HEK293 (cell line): ENCODE data around the gene SLC35G2.

Source experiments
- ELK4 ChIP-seq: IDR thresholded peaks from 2 replicates; pipeline ENCODE4 v1.6.1; 2011; ENCODE audit warnings: mild to moderate bottlenecking, low read depth, low read length, borderline replicate concordance
- GLIS2 ChIP-seq: fragments of 450-650 bp; formaldehyde crosslinking; IDR thresholded peaks from 2 replicates; pipeline ENCODE4 v1.5.1; 2016; ENCODE audit warnings: missing biosample characterization, missing genetic modification characterization
- HIC1 ChIP-seq: fragments of 450-650 bp; formaldehyde crosslinking; IDR thresholded peaks from 2 replicates; pipeline ENCODE4 v1.5.1; 2016; ENCODE audit warnings: missing biosample characterization, missing genetic modification characterization
- KLF7 ChIP-seq: fragments of 450-650 bp; formaldehyde crosslinking; IDR thresholded peaks from 2 replicates; pipeline ENCODE4 v1.5.1; 2016; ENCODE audit warnings: missing biosample characterization, missing genetic modification characterization, borderline replicate concordance
- KLF8 ChIP-seq: fragments of 450-650 bp; formaldehyde crosslinking; IDR thresholded peaks from 2 replicates; pipeline ENCODE4 v1.5.1; 2016; ENCODE audit warnings: missing biosample characterization, missing genetic modification characterization
- MYNN ChIP-seq: fragments of 450-650 bp; formaldehyde crosslinking; IDR thresholded peaks from 2 replicates; pipeline ENCODE4 v1.5.1; 2016; ENCODE audit warnings: missing biosample characterization, missing genetic modification characterization, borderline replicate concordance
- PRDM10 ChIP-seq: fragments of 450-650 bp; formaldehyde crosslinking; IDR thresholded peaks from 2 replicates; pipeline ENCODE4 v1.5.1; 2016; ENCODE audit warnings: missing biosample characterization, missing genetic modification characterization
- PRDM6 ChIP-seq: fragments of 450-650 bp; formaldehyde crosslinking; IDR thresholded peaks from 2 replicates; pipeline ENCODE4 v1.5.1; 2017; ENCODE audit warnings: missing biosample characterization, missing genetic modification characterization
- SCRT2 ChIP-seq: fragments of 450-650 bp; formaldehyde crosslinking; IDR thresholded peaks from 2 replicates; pipeline ENCODE4 v1.5.1; 2016; ENCODE audit warnings: missing biosample characterization, missing genetic modification characterization
- SP3 ChIP-seq: fragments of 450-650 bp; formaldehyde crosslinking; IDR thresholded peaks from 2 replicates; pipeline ENCODE4 v1.5.1; 2016; ENCODE audit warnings: missing biosample characterization, missing genetic modification characterization
- SP7 ChIP-seq: fragments of 450-650 bp; formaldehyde crosslinking; IDR thresholded peaks from 2 replicates; pipeline ENCODE4 v1.5.1; 2016; ENCODE audit warnings: missing biosample characterization, missing genetic modification characterization
- TRIM28 ChIP-seq: IDR thresholded peaks from 2 replicates; pipeline ENCODE4 v1.6.1; 2011; ENCODE audit warnings: low read length, control low read depth, borderline replicate concordance
- YY1 ChIP-seq: fragments of 450-650 bp; formaldehyde crosslinking; IDR thresholded peaks from 2 replicates; pipeline ENCODE4 v1.5.1; 2018; ENCODE audit warnings: missing biosample characterization, missing genetic modification characterization
- YY2 ChIP-seq: fragments of 450-650 bp; formaldehyde crosslinking; IDR thresholded peaks from 2 replicates; pipeline ENCODE4 v1.5.1; 2016; ENCODE audit warnings: missing biosample characterization, missing genetic modification characterization
- ZBTB20 ChIP-seq: fragments of 450-650 bp; formaldehyde crosslinking; IDR thresholded peaks from 2 replicates; pipeline ENCODE4 v1.5.1; 2016; ENCODE audit warnings: missing biosample characterization, missing genetic modification characterization
- ZBTB26 ChIP-seq: fragments of 450-650 bp; formaldehyde crosslinking; optimal IDR thresholded peaks from 2 replicates; pipeline ENCODE3; 2016; ENCODE audit warnings: missing biosample characterization, mild to moderate bottlenecking, missing genetic modification characterization
- ZBTB48 ChIP-seq: fragments of 450-650 bp; formaldehyde crosslinking; IDR thresholded peaks from 2 replicates; pipeline ENCODE4 v1.5.1; 2016; ENCODE audit warnings: missing biosample characterization, missing genetic modification characterization
- ZNF223 ChIP-seq: fragments of 450-650 bp; formaldehyde crosslinking; IDR thresholded peaks from 2 replicates; pipeline ENCODE4 v1.5.1; 2016; ENCODE audit warnings: missing biosample characterization, missing genetic modification characterization
- ZNF571 ChIP-seq: fragments of 450-650 bp; formaldehyde crosslinking; IDR thresholded peaks from 2 replicates; pipeline ENCODE4 v1.5.0; 2017; ENCODE audit warnings: missing biosample characterization, missing genetic modification characterization
- ZNF600 ChIP-seq: fragments of 450-650 bp; formaldehyde crosslinking; IDR thresholded peaks from 2 replicates; pipeline ENCODE4 v1.5.1; 2016; ENCODE audit warnings: missing biosample characterization, missing genetic modification characterization
- ZNF621 ChIP-seq: fragments of 450-650 bp; formaldehyde crosslinking; IDR thresholded peaks from 2 replicates; pipeline ENCODE4 v1.5.1; 2017; ENCODE audit warnings: missing biosample characterization, missing genetic modification characterization
- ZNF629 ChIP-seq: fragments of 450-650 bp; formaldehyde crosslinking; IDR thresholded peaks from 2 replicates; pipeline ENCODE4 v1.5.1; 2017; ENCODE audit warnings: missing biosample characterization, missing genetic modification characterization
- ZNF692 ChIP-seq: fragments of 450-650 bp; formaldehyde crosslinking; IDR thresholded peaks from 2 replicates; pipeline ENCODE4 v1.5.1; 2016; ENCODE audit warnings: missing biosample characterization, missing genetic modification characterization
- ZNF777 ChIP-seq: fragments of 450-650 bp; formaldehyde crosslinking; IDR thresholded peaks from 2 replicates; pipeline ENCODE4 v1.5.1; 2017; ENCODE audit warnings: missing biosample characterization, missing genetic modification characterization, borderline replicate concordance
- ZSCAN5A ChIP-seq: fragments of 450-650 bp; formaldehyde crosslinking; IDR thresholded peaks from 2 replicates; pipeline ENCODE4 v1.5.1; 2016; ENCODE audit warnings: missing biosample characterization, missing genetic modification characterization
- ZXDB ChIP-seq: fragments of 450-650 bp; formaldehyde crosslinking; IDR thresholded peaks from 2 replicates; pipeline ENCODE4 v1.5.1; 2016; ENCODE audit warnings: missing biosample characterization, missing genetic modification characterization

SLC35G2 gene

GRCh38 chr3:136861890-136862616 lies 43.1 kb downstream of the SLC35G2 start, which contains the start of gene NCK1 (continued):
- TF ChIP-seq PRDM10: no peak
- no peak for TF ChIP-seq PRDM6
- peak; percentile 96 for TF ChIP-seq ZBTB26 (tag by site-specific recombination)
- peak; percentile 8; the same call in 1 of the 2 replicates for TF ChIP-seq KLF8 (tag by site-specific recombination)
- peak; percentile 43; the same call in 1 of the 2 replicates for TF ChIP-seq ZBTB20
- peak; percentile 74; the same call in 1 of the 2 replicates for TF ChIP-seq ZNF777 (tag by site-specific recombination)
- TF ChIP-seq ZNF223 (tag by site-specific recombination): no peak
- no peak for TF ChIP-seq ELK4
- TF ChIP-seq ZNF692 (tag by site-specific recombination): peak; percentile 67; the same call in 1 of the 2 replicates
- TF ChIP-seq ZNF571 (tag by site-specific recombination): no peak
- peak; percentile 42; the same call in 1 of the 2 replicates for TF ChIP-seq TRIM28
- TF ChIP-seq SP3 (tag by site-specific recombination): peak; percentile 53
- TF ChIP-seq ZBTB48 (tag by site-specific recombination): peak; percentile 76; the same call in 1 of the 2 replicates
- TF ChIP-seq SP7: peak; percentile 64
- TF ChIP-seq ZSCAN5A (tag by site-specific recombination): 0 out of 2 replicates have a peak, but pooled peaks have one; percentile 65
- TF ChIP-seq KLF7 (tag by site-specific recombination): no peak
- peak; percentile 98 for TF ChIP-seq ZNF600 (tag by site-specific recombination)
- TF ChIP-seq GLIS2 (tag by site-specific recombination): peak; percentile 42; the same call in 1 of the 2 replicates
- peak; percentile 81 for TF ChIP-seq ZXDB (tag by site-specific recombination)
- no peak for TF ChIP-seq MYNN
- peak; percentile 55 for TF ChIP-seq YY2 (tag by site-specific recombination)
- TF ChIP-seq ZNF621: peak; percentile 59; the same call in 1 of the 2 replicates
- peak; percentile 76 for TF ChIP-seq HIC1
- TF ChIP-seq ZNF629 (tag by site-specific recombination): peak; percentile 24; the same call in 1 of the 2 replicates
- TF ChIP-seq SCRT2: peak; percentile 88
- TF ChIP-seq YY1 (tag by site-specific recombination): peak; percentile 67
